Right ventricle myocardium inferior (tissue), 1 donor: ENCODE results near the gene SRSF12. TPM values are rescaled to one million over a fixed set of nuclear protein-coding genes. Genes with fewer than 3 reads are reported as not detected.
A peak's percentile ranks its signal among the peaks of the same experiment; 100 is the strongest.
"Not testable (repeated sequence)": the region's sequence is repeated elsewhere in the genome, so short reads cannot be mapped to it uniquely, and the experiment has no call there.

ENCODE experiments used
- ATAC-seq: fragments of 200-7000 bp; cut with Tn5 transposase; one replicate; pipeline ENCODE4 v1.9.1; 2020; ENCODE audit warnings: mild to moderate bottlenecking, moderate library complexity
- DNase-seq: peaks from one replicate; pipeline ENCODE4 v3.0.0; 2021; ENCODE audit errors: missing footprints
- intact Hi-C: fragments of 100-400 bp; cut with DNase I; formaldehyde crosslinking; loops from one replicate; pipeline ENCODE4 v1.11.0; 2022
- total RNA-seq: library from RNA; stranded (reverse); fragmentation: NEBNext Ultra II Directional; extraction: Animal tissue kit (Norgen Biotek cat#: 25700); gene quantifications from one replicate; pipeline ENCODE4 v1.2.1, GENCODE V29; 2021
- donor health status: DM: no; HTN: yes; CAD: no; lungs with severe emphysema.

The SRSF12 gene
- total RNA-seq, 1 donor from 2014 or later, result 0.24 TPM

GRCh38 chr6:89081129-89081422 is 36.8 kb downstream of the SRSF12 start:
- peak; percentile 15 for ATAC-seq

GRCh38 chr6:89080281-89081128 is 37.4 kb downstream of the SRSF12 start, which contains the start of gene PNRC1:
TSS of gene PNRC1 (plus strand) at chr6:89080751. CDS start at chr6:89080895, 144 bp downstream.
- DNase-seq (peak; percentile 100), ATAC-seq (peak; percentile 93)
- intact Hi-C loops, result loop anchor here (1.0 to 5.0 kb wide), 5 partner anchors 45 to 117 kb away; partner anchors contain the start of genes PM20D2 and RNGTT

More at GRCh38 chr6:89081129-89081422, 36.8 kb downstream of the SRSF12 start:
- no peak for DNase-seq
- intact Hi-C loops, result loop anchor here (2.0 to 5.0 kb wide), 3 partner anchors 59 to 98 kb away; partner anchors contain the start of gene PM20D2

GRCh38 chr6:89079511-89080234 is 38.2 kb downstream of the SRSF12 start:
- peak; percentile 71 for DNase-seq
- ATAC-seq, result no peak
- intact Hi-C loops, result loop anchor here (1.0 to 5.0 kb wide), 5 partner anchors 44 to 116 kb away; partner anchors contain the start of genes PM20D2 and RNGTT

- intact Hi-C loops, result no loop called here
- ATAC-seq (no peak), DNase-seq (no peak)
Measured at GRCh38 chr6:89073840-89074239, 44.0 kb downstream of the SRSF12 start.

- ATAC-seq, result peak; percentile 72
- intact Hi-C loops, result no loop called here
Measured at GRCh38 chr6:89073014-89073620, 44.8 kb downstream of the SRSF12 start.

GRCh38 chr6:89071036-89071435 is 46.8 kb downstream of the SRSF12 start:
- DNase-seq (no peak), ATAC-seq (no peak)
- intact Hi-C loops, result no loop called here

More at GRCh38 chr6:89073014-89073620, 44.8 kb downstream of the SRSF12 start:
- DNase-seq, result no peak

GRCh38 chr6:89069536-89070163 is 48.2 kb downstream of the SRSF12 start:
- DNase-seq (no peak), ATAC-seq (no peak)
- intact Hi-C loops, result no loop called here

- intact Hi-C loops, result no loop called here
- ATAC-seq (no peak), DNase-seq (no peak)
Measured at GRCh38 chr6:89068695-89069094, 49.2 kb downstream of the SRSF12 start.

GRCh38 chr6:89067796-89068195 is 50.1 kb downstream of the SRSF12 start:
- DNase-seq, result no peak
- intact Hi-C loops, result no loop called here
- no peak for ATAC-seq

- intact Hi-C loops, result no loop called here
- peak; percentile 39 for ATAC-seq
- no peak for DNase-seq
Measured at GRCh38 chr6:89066940-89067646, 50.8 kb downstream of the SRSF12 start.

GRCh38 chr6:89066121-89066520 is 51.8 kb downstream of the SRSF12 start:
- DNase-seq, ATAC-seq, intact Hi-C loops: not testable (repeated sequence)

- ATAC-seq, intact Hi-C loops, DNase-seq: not testable (repeated sequence)
Measured at GRCh38 chr6:89064931-89065330, 52.9 kb downstream of the SRSF12 start.

- intact Hi-C loops, result no loop called here
- no peak for ATAC-seq
- no peak for DNase-seq
Measured at GRCh38 chr6:89063881-89064280, 54.0 kb downstream of the SRSF12 start.

- intact Hi-C loops, result no loop called here
- no peak for ATAC-seq
- no peak for DNase-seq
Measured at GRCh38 chr6:89059227-89059626, 58.6 kb downstream of the SRSF12 start.

- ATAC-seq, result no peak
- DNase-seq, result no peak
- intact Hi-C loops, result no loop called here
Measured at GRCh38 chr6:89058627-89059026, 59.2 kb downstream of the SRSF12 start.

GRCh38 chr6:89057759-89058158 is 60.1 kb downstream of the SRSF12 start:
- ATAC-seq (no peak), DNase-seq (no peak)
- intact Hi-C loops, result no loop called here

GRCh38 chr6:89054208-89054607 is 63.7 kb downstream of the SRSF12 start:
- ATAC-seq (no peak), DNase-seq (no peak)
- intact Hi-C loops, result no loop called here

- intact Hi-C loops, result no loop called here
- DNase-seq (no peak), ATAC-seq (no peak)
Measured at GRCh38 chr6:89051676-89052075, 66.2 kb downstream of the SRSF12 start.
